ENCODE measurements around the gene CNOT1. TPM values are rescaled to one million over a fixed set of nuclear protein-coding genes. Genes with fewer than 3 reads are reported as not detected.

Gene CNOT1
- total and polyA plus RNA-seq, 10 of the 15 experiments (the other 5 are each of a cell fraction or from before 2014, with no cell fraction given): 101 to 246 (median 175) TPM

GRCh38 chr16:58495521-58496331 lies 133.9 kb downstream of the CNOT1 start:
- ChIA-PET RAD21 (ENCODE audit: unreplicated experiment) (interaction anchor here (0.6 to 1.5 kb wide), 3 partner anchors 18 to 615 kb away, joined by 3 to 4 read pairs (median 4); no protein-coding TSS in a partner anchor), CTCF (interaction anchor here (0.6 to 2.2 kb wide), 10 partner anchors 10 to 261 kb away, joined by 3 to 13 read pairs (median 4); no protein-coding TSS in a partner anchor), SMC1A (ENCODE audit: uncharacterized antibody, unreplicated experiment) (interaction anchor here (1.5 to 1.9 kb wide), 2 partner anchors 23 to 260 kb away, joined by 3 to 4 read pairs; no protein-coding TSS in a partner anchor), POLR2A (no interaction called here)
- Histone ChIP-seq H4K20me1 (ENCODE audit: control insufficient read depth, insufficient read depth) (no peaks in the 10 kb centered on the region), H3K9ac (ENCODE audit: control insufficient read depth, insufficient read depth, low read length) (no peak overlapping the region), H3K4me1 (ENCODE audit: control insufficient read depth, insufficient read depth, low read length) (peaks cover 21% of the 10 kb centered on the region), H3K36me3 (ENCODE audit: control insufficient read depth in 2 of 2, insufficient read depth in 2 of 2, low read length in 1 of 2) (no peaks in the 10 kb centered on the region), H3K4me3 (no peak overlapping the region), H3K79me2 (ENCODE audit: control insufficient read depth, insufficient read depth, low read length) (no peaks in the 10 kb centered on the region), H2AFZ (ENCODE audit: control insufficient read depth, low read depth, low read length) (peak overlapping the region; percentile 56), H3K9me3 (replicated peaks; ENCODE audit: control insufficient read depth, insufficient read depth, low read length) (no peaks in the 10 kb centered on the region), H3K4me2 (ENCODE audit: control insufficient read depth, insufficient read depth) (peak overlapping the region; percentile 82), H3K27me3 (replicated peaks in 1 of 2; ENCODE audit: control insufficient read depth in 2 of 2, insufficient read depth in 2 of 2, low read length in 1 of 2) (peaks cover 0 to 3% of the 10 kb centered on the region in 2 experiments; a peak in 1 of 4 replicates), H3K27ac (ENCODE audit: control insufficient read depth, insufficient read depth) (no peak overlapping the region)
- BruUV-seq (replicated peaks): no TSS peak
- 61% methylated on average over 24 of the region's 24 CpGs for WGBS (ENCODE audit: insufficient coverage, insufficient replicate concordance, low lambda C conversion rate, missing lambda C conversion rate)
- intact Hi-C loops (cut with micrococcal nuclease; ENCODE audit: unreplicated experiment) (loop anchor here (5.0 kb wide), 2 partner anchors 167 to 262 kb away; no protein-coding TSS in a partner anchor), in situ Hi-C loops (cut with MboI) (no loop called here)
- TF ChIP-seq ZBED1 (IDR thresholded peaks at IDR 0.05; ENCODE audit: borderline replicate concordance) (no peak), ASH2L (IDR thresholded peaks at IDR 0.05; ENCODE audit: borderline replicate concordance, low read depth) (no peak), LARP7 (IDR thresholded peaks at IDR 0.05) (0 out of 2 replicates have a peak, but pooled peaks have one; percentile 2)
- FAIRE-seq (no peak), DNase-seq (ENCODE audit: low read depth, low spot score) (no peak), ATAC-seq (no peak; the same call in 2 of the 3 replicates)

GRCh38 chr16:58494981-58495520 lies 134.6 kb downstream of the CNOT1 start:
- H3K9ac ChIP-seq (ENCODE audit: control insufficient read depth, insufficient read depth, low read length): no peak overlapping the region
- ChIA-PET CTCF (interaction anchor here (0.6 to 2.2 kb wide), 10 partner anchors 10 to 261 kb away, joined by 3 to 13 read pairs (median 4); no protein-coding TSS in a partner anchor), POLR2A (no interaction called here), SMC1A (ENCODE audit: uncharacterized antibody, unreplicated experiment) (interaction anchor here (1.5 to 1.9 kb wide), 2 partner anchors 24 to 261 kb away, joined by 3 to 4 read pairs; no protein-coding TSS in a partner anchor), RAD21 (ENCODE audit: unreplicated experiment) (interaction anchor here (0.6 to 1.5 kb wide), 4 partner anchors 19 to 615 kb away, joined by 3 to 4 read pairs (median 4); no protein-coding TSS in a partner anchor)
- no peak overlapping the region for H3K27ac ChIP-seq (ENCODE audit: control insufficient read depth, insufficient read depth)
- H3K4me2 ChIP-seq (ENCODE audit: control insufficient read depth, insufficient read depth): peak overlapping the region; percentile 82
- peak; percentile 73 for ATAC-seq
- peaks cover 21% of the 10 kb centered on the region for H3K4me1 ChIP-seq (ENCODE audit: control insufficient read depth, insufficient read depth, low read length)
- no peaks in the 10 kb centered on the region for H3K36me3 ChIP-seq (ENCODE audit: control insufficient read depth in 2 of 2, insufficient read depth in 2 of 2, low read length in 1 of 2)
- peak overlapping the region; percentile 56 for H2AFZ ChIP-seq (ENCODE audit: control insufficient read depth, low read depth, low read length)
- H4K20me1 ChIP-seq (ENCODE audit: control insufficient read depth, insufficient read depth): no peaks in the 10 kb centered on the region
- FAIRE-seq: peak; percentile 86
- peak; percentile 59 for DNase-seq (ENCODE audit: low read depth, low spot score)
- intact Hi-C loops (cut with micrococcal nuclease; ENCODE audit: unreplicated experiment) (loop anchor here (5.0 kb wide), 2 partner anchors 167 to 262 kb away; no protein-coding TSS in a partner anchor), in situ Hi-C loops (cut with MboI) (loop anchor here (5.0 kb wide), 1 partner anchor 163 kb away; no protein-coding TSS in a partner anchor)
- 3% methylated on average over 8 of the region's 8 CpGs for WGBS (ENCODE audit: insufficient coverage, insufficient replicate concordance, low lambda C conversion rate, missing lambda C conversion rate)
- H3K79me2 ChIP-seq (ENCODE audit: control insufficient read depth, insufficient read depth, low read length): no peaks in the 10 kb centered on the region
- no peaks in the 10 kb centered on the region; a peak in 2 of 4 replicates for H3K27me3 ChIP-seq (replicated peaks in 1 of 2; ENCODE audit: control insufficient read depth in 2 of 2, insufficient read depth in 2 of 2, low read length in 1 of 2)
- BruUV-seq (replicated peaks): no TSS peak
- no peaks in the 10 kb centered on the region for H3K9me3 ChIP-seq (replicated peaks; ENCODE audit: control insufficient read depth, insufficient read depth, low read length)
- H3K4me3 ChIP-seq: no peak overlapping the region
- TF ChIP-seq MXI1 (IDR thresholded peaks at IDR 0.05; ENCODE audit: low read depth, low read length) (peak; percentile 98), ATF7 (IDR thresholded peaks at IDR 0.05; ENCODE audit: low read depth) (peak; percentile 55), RAD21 (IDR thresholded peaks at IDR 0.05; ENCODE audit: insufficient read depth, low read depth, low read length) (0 out of 2 replicates have a peak, but pooled peaks have one; percentile 9), DPF2 (IDR thresholded peaks at IDR 0.05) (no peak), LARP7 (IDR thresholded peaks at IDR 0.05) (peak; percentile 58; the same call in 1 of the 2 replicates), SMC3 (IDR thresholded peaks at IDR 0.05; ENCODE audit: borderline replicate concordance, low read length) (peak; percentile 13; the same call in 1 of the 2 replicates), ZNF384 (IDR thresholded peaks at IDR 0.05; ENCODE audit: borderline replicate concordance, low read depth, low read length) (no peak), SIX5 (IDR thresholded peaks at IDR 0.05; ENCODE audit: low read depth, low read length, severe bottlenecking) (peak; percentile 21), RAD51 (IDR thresholded peaks at IDR 0.05) (no peak), ATF2 (IDR thresholded peaks at IDR 0.05; ENCODE audit: low read length) (0 out of 2 replicates have a peak, but pooled peaks have one; percentile 23)
